Coronary artery (tissue), 2 donors: ENCODE data around the gene RALGAPA2.

Experiments
- DNase-seq: peaks from one replicate; pipeline ENCODE4 v3.0.0-alpha.2; 2017; ENCODE audit warnings: low spot score
- H3K27ac ChIP-seq, 2 donors: fragments of 200-600 bp; sonication (generic); one replicate each; pipeline ENCODE4 v1.5.1; 2016 to 2019
- H3K4me3 ChIP-seq: fragments of 200-600 bp; sonication (generic); 2 replicates; pipeline ENCODE4 v1.5.1; 2016; ENCODE audit warnings: mild to moderate bottlenecking, moderate library complexity
- CTCF ChIP-seq: fragments of 200-600 bp; sonication (generic); IDR thresholded peaks from one replicate; pipeline ENCODE4 v1.5.1; 2019; ENCODE audit warnings: antibody characterized with exemption

The RALGAPA2 gene

GRCh38 chr20:20456741-20457140 lies 255.7 kb downstream of the RALGAPA2 start:
- no peak overlapping the region for H3K27ac ChIP-seq
- TF ChIP-seq CTCF: no peak

GRCh38 chr20:20455926-20456325 lies 256.5 kb downstream of the RALGAPA2 start:
- Histone ChIP-seq H3K27ac (no peak overlapping the region), H3K4me3 (no peak overlapping the region)
- DNase-seq: no peak
- no peak for TF ChIP-seq CTCF

More at GRCh38 chr20:20456741-20457140, 255.7 kb downstream of the RALGAPA2 start:
- no peak overlapping the region for H3K4me3 ChIP-seq
- no peak for DNase-seq

GRCh38 chr20:20454850-20455627 lies 257.4 kb downstream of the RALGAPA2 start:
- no peak overlapping the region for H3K27ac ChIP-seq
- no peak for DNase-seq
- H3K4me3 ChIP-seq: no peak overlapping the region
- no peak for TF ChIP-seq CTCF

- no peak for TF ChIP-seq CTCF
These were observed 258.1 kb downstream of the RALGAPA2 start for GRCh38 chr20:20454367-20454766.

GRCh38 chr20:20452254-20452676 lies 260.2 kb downstream of the RALGAPA2 start:
- Histone ChIP-seq H3K27ac (no peak overlapping the region), H3K4me3 (peak overlapping the region; percentile 51)
- DNase-seq: no peak
- TF ChIP-seq CTCF: no peak

More at GRCh38 chr20:20454367-20454766, 258.1 kb downstream of the RALGAPA2 start:
- Histone ChIP-seq H3K27ac (no peak overlapping the region), H3K4me3 (no peak overlapping the region)
- no peak for DNase-seq

GRCh38 chr20:20450521-20450920 lies 261.9 kb downstream of the RALGAPA2 start:
- Histone ChIP-seq H3K27ac (no peak overlapping the region), H3K4me3 (no peak overlapping the region)
- TF ChIP-seq CTCF: no peak
- DNase-seq: no peak

GRCh38 chr20:20448881-20449280 lies 263.6 kb downstream of the RALGAPA2 start:
- no peak for DNase-seq
- Histone ChIP-seq H3K4me3 (no peak overlapping the region), H3K27ac (no peak overlapping the region)
- TF ChIP-seq CTCF: no peak
